Ovary (tissue), 3 donors: ENCODE results near the gene FAM107B.

Source experiments
- CTCF ChIP-seq, 3 donors: fragments of 450-650 bp in 2 of 3; fragments of 200-600 bp in 1 of 3; IDR thresholded peaks; one replicate each; pipeline versions ENCODE4 v1.5.1 to v1.8.0; 2016 to 2022; ENCODE audit warnings: antibody characterized with exemption in 3 of 3, mild to moderate bottlenecking in 1 of 3
- EP300 ChIP-seq: sonication (generic); formaldehyde crosslinking; IDR thresholded peaks from one replicate; pipeline ENCODE4 v1.6.1; 2017; ENCODE audit warnings: antibody characterized with exemption
- donor health status: DM: no; HTN: no; CAD: no.

- no peak for TF ChIP-seq CTCF (IDR thresholded peaks at IDR 0.05)
- no peak for TF ChIP-seq EP300
Measured at GRCh38 chr10:14567421-14567820, 207.3 kb downstream of the FAM107B start.
